HFF-Myc (cell line): ENCODE data around the gene KIF21B.

Experiments used
- DNase-seq: peaks from one replicate; pipeline ENCODE4 v3.0.0-alpha.2; 2011; ENCODE audit warnings: low read depth; ENCODE audit errors: extremely low read depth
- H3K4me3 ChIP-seq: replicated peaks from 2 replicates; pipeline ENCODE4 v1.5.1; 2011; ENCODE audit warnings: low read depth, mild to moderate bottlenecking, control low read depth, low read length
- CTCF ChIP-seq: IDR thresholded peaks from 2 replicates; pipeline ENCODE4 v1.5.1; 2012; ENCODE audit warnings: mild to moderate bottlenecking, low read depth, low read length, control low read depth; ENCODE audit errors: missing control alignments

Gene KIF21B

GRCh38 chr1:201016943-201017827 lies 6.3 kb downstream of the KIF21B start:
- no peak for DNase-seq
- TF ChIP-seq CTCF: no peak

GRCh38 chr1:201016211-201016651 lies 7.3 kb downstream of the KIF21B start:
- no peak for TF ChIP-seq CTCF
- H3K4me3 ChIP-seq: no peak overlapping the region
- DNase-seq: no peak

More at GRCh38 chr1:201016943-201017827, 6.3 kb downstream of the KIF21B start:
- no peak overlapping the region for H3K4me3 ChIP-seq

GRCh38 chr1:201015551-201016091 lies 7.9 kb downstream of the KIF21B start:
- no peak for DNase-seq
- TF ChIP-seq CTCF: no peak
- no peak overlapping the region for H3K4me3 ChIP-seq

- no peak overlapping the region for H3K4me3 ChIP-seq
- TF ChIP-seq CTCF: no peak
- DNase-seq: no peak
These were observed 8.7 kb downstream of the KIF21B start for GRCh38 chr1:201014816-201015200.

GRCh38 chr1:201013991-201014815 lies 9.3 kb downstream of the KIF21B start:
- TF ChIP-seq CTCF: no peak
- no peak for DNase-seq
- H3K4me3 ChIP-seq: no peak overlapping the region

GRCh38 chr1:201013031-201013485 lies 10.5 kb downstream of the KIF21B start:
- no peak for TF ChIP-seq CTCF
- no peak for DNase-seq
- no peak overlapping the region for H3K4me3 ChIP-seq
